Cardiac fibroblast (primary cell): ENCODE data around the gene HMGCS1.
"Not testable (repeated sequence)": the region's sequence is repeated elsewhere in the genome, so short reads cannot be mapped to it uniquely, and the experiment has no call there.

Experiments
- DNase-seq, 2 donors: peaks; one replicate each; pipeline versions ENCODE4 v3.0.0 to v3.0.0-alpha.2; 2010; ENCODE audit warnings: low read depth in 2 of 2
- H3K4me3 ChIP-seq, 2 donors: replicated peaks in 1 of 2; 1 replicate in 1 of 2; 2 replicates in 1 of 2; pipeline ENCODE4 v1.5.1; 2011; ENCODE audit warnings: low read depth in 2 of 2, low read length in 2 of 2, mild to moderate bottlenecking in 2 of 2, moderate library complexity in 1 of 2
- CTCF ChIP-seq: IDR thresholded peaks from one replicate; pipeline ENCODE4 v1.5.1; 2011; ENCODE audit warnings: low read depth, mild to moderate bottlenecking, low read length, inconsistent platforms

The HMGCS1 gene

GRCh38 chr5:43268188-43268820 lies 44.9 kb downstream of the HMGCS1 start:
- H3K4me3 ChIP-seq, result no peak overlapping the region
- DNase-seq, result no peak
- no peak for TF ChIP-seq CTCF

- not testable (repeated sequence) for H3K4me3 ChIP-seq, DNase-seq
Measured at GRCh38 chr5:43262269-43262668, 50.9 kb downstream of the HMGCS1 start.

GRCh38 chr5:43258116-43258515 lies 55.1 kb downstream of the HMGCS1 start:
- TF ChIP-seq CTCF, result no peak
- no peak for DNase-seq
- H3K4me3 ChIP-seq, result no peak overlapping the region

- H3K4me3 ChIP-seq, result no peak overlapping the region
- TF ChIP-seq CTCF, result no peak
- DNase-seq, result no peak
Measured at GRCh38 chr5:43256261-43256966, 56.8 kb downstream of the HMGCS1 start.

- no peak for TF ChIP-seq CTCF
- no peak for DNase-seq
- H3K4me3 ChIP-seq, result no peak overlapping the region
Measured at GRCh38 chr5:43255704-43256103, 57.5 kb downstream of the HMGCS1 start.

- no peak overlapping the region for H3K4me3 ChIP-seq
- DNase-seq, result no peak
- no peak for TF ChIP-seq CTCF
Measured at GRCh38 chr5:43251754-43252153, 61.5 kb downstream of the HMGCS1 start.

GRCh38 chr5:43245724-43246385 lies 67.4 kb downstream of the HMGCS1 start:
- no peak for TF ChIP-seq CTCF
- DNase-seq, result no peak

More at GRCh38 chr5:43245724-43246385, 67.4 kb downstream of the HMGCS1 start:
- no peak overlapping the region for H3K4me3 ChIP-seq
